A673 (cell line): ENCODE measurements around the gene ZYG11B.

Source experiments
- CTCF ChIP-seq: fragments of 300-800, 200-600 bp; sonication (generic); conservative IDR thresholded peaks from 2 replicates; pipeline ENCODE4 v1.5.1; 2017; ENCODE audit warnings: low read depth, mild to moderate bottlenecking, antibody characterized with exemption, low read length, moderate library complexity, mixed read lengths
- EZH2 ChIP-seq: fragments of 200-600 bp; sonication (generic); IDR thresholded peaks from 2 replicates; pipeline ENCODE4 v1.6.1; 2017; ENCODE audit warnings: borderline replicate concordance, low read depth, mild to moderate bottlenecking, mixed read lengths, antibody characterized with exemption, low read length; ENCODE audit not compliant: poor library complexity, severe bottlenecking

GRCh38 chr1:52723260-52723659, 3.0 kb upstream of the ZYG11B start:
- TF ChIP-seq CTCF (no peak), EZH2 (no peak)
